MM.1S (cell line): ENCODE results near the gene CPNE1.

ENCODE experiments used
- DNase-seq: peaks from one replicate; pipeline ENCODE4 v3.0.0-alpha.2; 2015
- H2AFZ ChIP-seq: fragments of 300-600 bp; sonication (generic); 2 replicates; pipeline ENCODE4 v1.6.0; 2016; ENCODE audit warnings: antibody characterized with exemption, low read length
- H3F3A ChIP-seq: fragments of 300-600 bp; sonication (generic); 2 replicates; pipeline ENCODE4 v1.6.1; 2016; ENCODE audit warnings: mild to moderate bottlenecking, antibody characterized with exemption, low read length, moderate library complexity, mixed read lengths; ENCODE audit not compliant: insufficient read depth
- H3K27ac ChIP-seq: fragments of 300-600 bp; sonication (generic); 2 replicates; pipeline ENCODE4 v1.5.1; 2016; ENCODE audit warnings: mild to moderate bottlenecking, low read length
- H3K27me3 ChIP-seq: fragments of 300-600 bp; sonication (generic); replicated peaks from 2 replicates; pipeline ENCODE4 v1.6.0; 2016; ENCODE audit warnings: low read length; ENCODE audit not compliant: insufficient read depth
- H3K36me3 ChIP-seq: fragments of 300-600 bp; sonication (generic); replicated peaks from 2 replicates; pipeline ENCODE4 v1.6.1; 2016; ENCODE audit warnings: mild to moderate bottlenecking, low read length, mixed read lengths; ENCODE audit not compliant: insufficient read depth
- H3K4me1 ChIP-seq: fragments of 300-600 bp; sonication (generic); 2 replicates; pipeline ENCODE4 v1.6.1; 2016; ENCODE audit warnings: low read length, mixed read lengths
- H3K4me2 ChIP-seq: fragments of 300-600 bp; sonication (generic); 2 replicates; pipeline ENCODE4 v1.6.0; 2016; ENCODE audit warnings: low read depth, low read length
- H3K4me3 ChIP-seq: fragments of 300-600 bp; sonication (generic); 2 replicates; pipeline ENCODE4 v1.5.1; 2016; ENCODE audit warnings: low read length, mixed read lengths
- H3K79me2 ChIP-seq: fragments of 300-600 bp; sonication (generic); 2 replicates; pipeline ENCODE4 v1.6.1; 2016; ENCODE audit warnings: mixed run types, low read length, mixed read lengths
- H3K9ac ChIP-seq: fragments of 300-600 bp; sonication (generic); 2 replicates; pipeline ENCODE4 v1.6.1; 2016; ENCODE audit warnings: low read length, mixed read lengths
- H3K9me2 ChIP-seq: fragments of 300-600 bp; sonication (generic); replicated peaks from 2 replicates; pipeline ENCODE4 v1.6.1; 2016; ENCODE audit warnings: mild to moderate bottlenecking, low read length, mixed read lengths; ENCODE audit not compliant: insufficient read depth
- H3K9me3 ChIP-seq: fragments of 300-600 bp; sonication (generic); replicated peaks from 2 replicates; pipeline ENCODE4 v1.6.1; 2016; ENCODE audit warnings: mild to moderate bottlenecking, low read length, mixed read lengths; ENCODE audit not compliant: insufficient read depth
- H4K20me1 ChIP-seq: fragments of 300-600 bp; sonication (generic); 2 replicates; pipeline ENCODE4 v1.6.1; 2016; ENCODE audit warnings: mild to moderate bottlenecking, low read length, moderate library complexity, mixed read lengths; ENCODE audit not compliant: insufficient read depth
- CTCF ChIP-seq: fragments of 300-600 bp; sonication (generic); IDR thresholded peaks from 2 replicates; pipeline ENCODE4 v1.5.1; 2016; ENCODE audit warnings: antibody characterized with exemption, low read length, mixed read lengths
- EZH2 ChIP-seq: fragments of 300-600 bp; sonication (generic); optimal IDR thresholded peaks from 2 replicates; pipeline ENCODE3; 2017; ENCODE audit warnings: low read depth, mild to moderate bottlenecking, antibody characterized with exemption, low read length, mixed read lengths
- EZH2phosphoT487 ChIP-seq: fragments of 300-600 bp; sonication (generic); IDR thresholded peaks from 2 replicates; pipeline ENCODE4 v1.6.1; 2018; ENCODE audit warnings: antibody characterized with exemption, low read length

CPNE1 gene

GRCh38 chr20:35600993-35601973, 63.4 kb downstream of the CPNE1 start:
- no peak for TF ChIP-seq EZH2phosphoT487
- TF ChIP-seq EZH2: no peak
- peak; percentile 43; the same call in 1 of the 2 replicates for TF ChIP-seq CTCF
- peak overlapping the region; percentile 38; the same call in 1 of the 2 replicates for H3K9ac ChIP-seq
- no peaks in the 10 kb centered on the region for H3K9me2 ChIP-seq
- no peaks in the 10 kb centered on the region for H4K20me1 ChIP-seq
- H3K36me3 ChIP-seq: no peaks in the 10 kb centered on the region
- peak overlapping the region; percentile 70 for H2AFZ ChIP-seq
- H3K27me3 ChIP-seq: peaks cover 8% of the 10 kb centered on the region
- H3F3A ChIP-seq: peaks cover 2% of the 10 kb centered on the region; the same call in 1 of the 2 replicates
- H3K9me3 ChIP-seq: no peaks in the 10 kb centered on the region
- peaks cover 18% of the 10 kb centered on the region for H3K4me1 ChIP-seq
- H3K4me2 ChIP-seq: peak overlapping the region; percentile 95
- H3K27ac ChIP-seq: no peak overlapping the region
- peak; percentile 74 for DNase-seq
- peak overlapping the region; percentile 52 for H3K4me3 ChIP-seq
- H3K79me2 ChIP-seq: no peaks in the 10 kb centered on the region

GRCh38 chr20:35600176-35600992, 64.3 kb downstream of the CPNE1 start:
- no peak overlapping the region for H3K4me3 ChIP-seq
- H3K27me3 ChIP-seq: peaks cover 8% of the 10 kb centered on the region
- TF ChIP-seq EZH2phosphoT487 (no peak), EZH2 (no peak), CTCF (no peak)
- H2AFZ ChIP-seq: no peak overlapping the region
- no peak for DNase-seq
- H3K9me3 ChIP-seq: no peaks in the 10 kb centered on the region
- H4K20me1 ChIP-seq: no peaks in the 10 kb centered on the region
- H3K9me2 ChIP-seq: no peaks in the 10 kb centered on the region
- H3F3A ChIP-seq: peaks cover 2% of the 10 kb centered on the region; the same call in 1 of the 2 replicates
- H3K36me3 ChIP-seq: no peaks in the 10 kb centered on the region
- H3K79me2 ChIP-seq: no peaks in the 10 kb centered on the region
- no peak overlapping the region for H3K9ac ChIP-seq
- no peak overlapping the region for H3K4me2 ChIP-seq
- peaks cover 12% of the 10 kb centered on the region for H3K4me1 ChIP-seq
- H3K27ac ChIP-seq: no peak overlapping the region

- Histone ChIP-seq H3K79me2 (no peaks in the 10 kb centered on the region), H3K9me2 (no peaks in the 10 kb centered on the region), H3K9ac (no peak overlapping the region), H3K4me1 (peaks cover 6% of the 10 kb centered on the region), H2AFZ (no peak overlapping the region), H3K27ac (no peak overlapping the region), H4K20me1 (no peaks in the 10 kb centered on the region), H3K4me3 (no peak overlapping the region), H3K9me3 (no peaks in the 10 kb centered on the region), H3K36me3 (no peaks in the 10 kb centered on the region), H3K27me3 (peaks cover 8% of the 10 kb centered on the region), H3F3A (no peaks in the 10 kb centered on the region), H3K4me2 (no peak overlapping the region)
- no peak for TF ChIP-seq EZH2phosphoT487
- no peak for TF ChIP-seq CTCF
- TF ChIP-seq EZH2: no peak
- no peak for DNase-seq
These were observed 65.0 kb downstream of the CPNE1 start for GRCh38 chr20:35599776-35600120.
